ENCODE results near the gene ARMC2.

Gene ARMC2

GRCh38 chr6:108988296-108988695 lies 140.1 kb downstream of the ARMC2 start:
- no peak for DNase-seq (ENCODE audit: low read depth, low spot score)

- DNase-seq (ENCODE audit: low read depth, low spot score) = no peak
These were observed 140.5 kb downstream of the ARMC2 start for GRCh38 chr6:108988765-108989164.

- DNase-seq (ENCODE audit: low read depth, low spot score) = no peak
These were observed 141.5 kb downstream of the ARMC2 start for GRCh38 chr6:108989700-108990099.

DNA sequence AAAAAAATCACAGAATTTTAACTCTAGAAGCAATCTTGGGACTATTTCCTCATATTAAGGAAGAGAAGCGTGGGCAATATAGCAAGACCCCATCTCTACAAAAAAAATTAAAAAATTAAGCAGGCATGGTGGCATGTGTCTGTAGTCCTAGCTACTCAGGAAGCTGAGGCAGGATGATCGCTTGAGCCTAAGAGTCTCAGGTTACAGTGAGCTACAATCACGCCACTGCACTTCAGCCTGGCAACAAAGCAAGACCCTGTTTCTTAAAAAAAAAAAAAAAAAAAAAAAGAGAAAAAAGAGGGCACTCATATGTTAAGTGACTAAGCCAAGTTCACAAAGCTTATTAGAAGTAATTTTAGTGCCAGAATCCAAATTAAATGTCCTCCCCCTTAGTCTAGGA lies 145.7 kb downstream of the ARMC2 start:
- no peak for DNase-seq (ENCODE audit: low read depth, low spot score)

- DNase-seq (ENCODE audit: low read depth, low spot score) = no peak
These were observed 147.1 kb downstream of the ARMC2 start for GRCh38 chr6:108995296-108995695.

GRCh38 chr6:108996208-108996607 lies 148.0 kb downstream of the ARMC2 start:
- no peak for DNase-seq (ENCODE audit: low read depth, low spot score)

GRCh38 chr6:108998485-108998884 lies 150.3 kb downstream of the ARMC2 start:
- no peak for DNase-seq (ENCODE audit: low read depth, low spot score)

DNA sequence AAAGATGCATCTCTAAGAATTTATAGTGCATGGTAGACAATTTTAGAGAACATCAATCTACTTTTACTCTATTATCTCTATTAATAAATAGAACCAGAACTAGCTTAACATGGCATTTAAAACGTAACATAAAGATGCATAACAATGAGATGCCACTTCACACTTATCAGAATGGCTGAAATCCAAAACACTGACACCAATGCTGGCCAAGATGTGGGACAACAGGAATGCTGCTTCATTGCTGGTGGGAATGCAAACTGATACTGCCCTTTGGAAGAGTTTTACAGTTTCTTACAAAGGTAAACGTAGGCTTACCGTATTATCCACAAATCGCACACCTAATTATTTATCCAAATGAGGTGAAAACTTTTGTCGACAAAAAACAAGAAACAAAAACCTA lies 151.2 kb downstream of the ARMC2 start:
- no peak for DNase-seq (ENCODE audit: low read depth, low spot score)

- no peak for DNase-seq (ENCODE audit: low read depth, low spot score)
These were observed 152.1 kb downstream of the ARMC2 start for GRCh38 chr6:109000289-109000688.

DNA sequence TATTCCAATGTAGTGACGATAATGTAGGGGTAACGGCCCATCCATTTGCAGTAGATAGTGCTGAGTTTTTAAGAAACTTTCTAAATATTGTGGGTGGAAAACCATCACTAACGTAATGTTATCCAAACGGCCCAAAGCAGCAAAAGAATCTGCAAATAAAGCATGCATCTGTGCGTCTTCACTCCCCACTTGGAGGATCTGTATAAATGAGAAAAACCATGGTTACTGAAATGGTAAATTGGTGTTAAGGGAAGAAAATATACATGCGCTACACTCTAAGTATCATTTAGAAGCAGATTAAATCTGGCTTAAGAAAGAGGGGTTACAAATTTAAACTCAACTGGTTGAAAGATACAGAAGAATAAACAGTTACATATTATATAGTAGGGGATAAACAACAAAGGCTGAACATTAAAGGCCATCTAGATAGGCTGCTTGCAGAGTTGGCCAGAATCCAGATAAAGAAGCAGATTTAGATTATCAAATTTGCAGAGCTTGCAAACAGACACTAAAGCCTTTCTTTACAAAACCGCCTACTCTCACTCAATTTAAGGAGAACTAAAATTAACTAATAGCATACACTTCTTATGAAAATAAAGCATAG lies 153.2 kb downstream of the ARMC2 start:
- DNase-seq (ENCODE audit: low read depth, low spot score) = no peak

DNA sequence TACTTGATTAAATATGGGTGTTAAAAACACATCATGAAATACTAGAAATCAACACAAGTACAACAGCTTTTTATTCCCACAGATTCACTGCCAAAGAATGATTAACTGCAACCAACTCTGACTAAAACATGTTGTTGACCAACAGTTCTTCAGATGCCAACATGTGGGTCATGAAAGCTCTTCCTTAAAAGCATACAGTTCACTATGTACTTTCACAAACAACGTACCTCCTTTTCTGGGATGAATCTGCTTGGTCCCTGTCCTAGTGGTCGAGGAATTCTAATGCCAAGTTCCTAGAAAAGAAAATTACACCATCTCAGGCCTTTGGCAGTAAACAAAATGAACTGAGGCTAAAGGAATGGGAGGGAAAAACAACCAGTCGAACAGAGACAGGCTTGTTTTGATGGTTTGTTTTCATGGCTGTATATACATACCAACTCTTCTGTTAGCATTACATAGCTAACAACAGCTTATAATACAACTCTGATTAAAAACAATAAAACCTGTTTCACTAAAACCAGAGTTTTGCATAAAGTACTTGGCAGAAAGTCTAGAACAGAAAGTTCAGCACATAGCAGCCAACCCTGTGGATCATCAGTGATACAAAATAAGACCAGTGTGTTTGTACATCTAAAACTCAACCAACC lies 154.0 kb downstream of the ARMC2 start:
- DNase-seq (ENCODE audit: low read depth, low spot score) = no peak

DNA sequence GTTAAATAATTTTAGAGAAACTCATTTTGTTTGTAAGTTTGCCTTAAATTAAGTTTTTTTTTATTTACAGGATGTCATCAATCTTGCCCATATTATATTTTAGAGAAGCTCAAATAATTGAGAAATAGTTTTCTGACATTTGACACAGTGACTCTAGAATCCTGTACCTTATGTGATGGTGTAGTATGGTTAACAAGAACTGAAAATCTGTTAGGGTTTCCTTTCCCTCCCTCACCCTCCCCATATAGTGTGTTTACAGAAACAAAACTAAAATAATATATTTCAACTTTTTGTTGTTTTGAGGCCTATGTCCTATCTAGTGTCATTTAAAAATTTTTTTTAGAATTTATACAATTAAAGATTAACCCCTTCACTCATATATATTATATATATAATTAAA lies 154.7 kb downstream of the ARMC2 start:
- no peak for DNase-seq (ENCODE audit: low read depth, low spot score)

DNA sequence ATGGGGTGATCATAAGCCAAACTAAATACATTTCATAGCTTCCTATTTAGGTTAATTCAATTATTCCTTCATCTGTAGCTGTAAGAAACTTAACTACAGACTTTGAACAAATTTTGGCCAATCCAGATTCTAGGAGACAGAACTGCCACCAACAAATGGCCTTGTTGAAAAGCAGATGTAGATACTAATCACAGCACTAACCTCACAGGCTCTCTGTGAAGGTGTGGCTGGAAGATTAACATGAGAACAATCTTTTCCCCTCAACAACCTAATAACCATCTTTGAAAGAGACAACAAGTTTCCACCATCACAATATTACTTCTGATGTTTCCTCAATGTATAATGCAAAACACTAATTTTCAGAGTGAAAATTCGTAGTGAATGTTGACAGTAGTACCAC lies 158.6 kb downstream of the ARMC2 start:
- no peak for DNase-seq (ENCODE audit: low read depth, low spot score)

GRCh38 chr6:109007521-109007920 lies 159.3 kb downstream of the ARMC2 start:
- no peak for DNase-seq (ENCODE audit: low read depth, low spot score)

GRCh38 chr6:109008054-109008453 lies 159.8 kb downstream of the ARMC2 start:
- no peak for DNase-seq (ENCODE audit: low read depth, low spot score)

- DNase-seq (ENCODE audit: low read depth, low spot score) = no peak
These were observed 160.5 kb downstream of the ARMC2 start for GRCh38 chr6:109008537-109009235.

DNA sequence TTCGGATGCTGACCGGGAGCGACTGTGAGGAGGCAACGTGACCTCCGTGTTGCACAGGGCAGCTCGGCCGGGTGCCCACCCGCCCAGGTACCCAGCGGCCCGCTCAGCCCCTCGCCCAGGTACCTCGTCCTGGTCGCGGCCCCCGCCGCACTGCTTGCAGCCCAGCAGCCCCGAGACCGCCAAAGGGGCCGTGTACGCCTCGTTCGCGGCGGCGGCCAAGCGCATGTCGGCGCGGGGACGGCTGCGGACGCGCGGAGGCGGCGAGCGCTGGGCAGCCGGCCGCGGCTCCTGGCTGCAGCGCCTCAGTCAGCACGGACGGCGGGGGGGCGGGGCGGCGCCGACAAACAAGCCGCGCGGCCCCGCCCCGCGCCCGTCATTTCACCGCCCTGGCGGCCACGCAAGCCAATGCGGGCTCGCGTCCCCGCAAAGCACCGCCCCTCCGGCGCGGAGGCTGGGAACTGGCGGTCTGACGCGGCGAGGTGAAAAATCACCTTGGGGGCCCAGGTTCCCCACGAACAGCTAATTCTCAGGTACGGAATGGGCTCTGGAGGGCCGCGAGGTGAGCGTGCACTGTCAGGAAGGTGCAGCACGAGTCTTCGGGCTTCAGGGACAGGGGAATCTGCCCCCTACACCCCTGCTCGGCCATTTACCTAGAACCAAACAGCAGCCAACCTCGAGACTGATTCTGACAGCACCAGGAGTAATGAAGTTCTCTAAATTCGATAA lies 161.2 kb downstream of the ARMC2 start:
- DNase-seq (ENCODE audit: low read depth, low spot score) = no peak

GRCh38 chr6:109009962-109010704 lies 161.9 kb downstream of the ARMC2 start:
- no peak for DNase-seq (ENCODE audit: low read depth, low spot score)

- no peak for DNase-seq (ENCODE audit: low read depth, low spot score)
These were observed 162.5 kb downstream of the ARMC2 start for GRCh38 chr6:109010705-109011102.

- no peak for DNase-seq (ENCODE audit: low read depth, low spot score)
These were observed 165.6 kb downstream of the ARMC2 start for GRCh38 chr6:109013656-109014305.

DNA sequence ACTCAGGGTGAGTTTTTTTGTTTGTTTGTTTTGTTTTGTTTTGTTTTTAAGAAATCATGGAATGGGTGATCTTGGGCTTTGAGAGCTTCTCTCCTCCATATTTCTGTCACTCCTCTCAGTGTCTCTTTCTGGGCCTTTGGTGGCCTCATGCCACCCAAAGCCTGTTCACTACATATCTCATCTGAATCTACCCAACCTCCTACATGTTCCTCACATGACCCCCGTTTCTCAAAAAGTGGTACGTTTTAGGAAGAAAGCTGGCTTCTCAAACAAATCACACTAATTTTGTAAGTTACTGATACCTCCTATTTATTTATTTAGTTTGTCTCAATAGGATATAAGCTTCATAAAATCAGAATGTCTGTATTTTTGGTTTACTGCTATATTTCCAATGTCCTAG lies 166.4 kb downstream of the ARMC2 start:
- no peak for DNase-seq (ENCODE audit: low read depth, low spot score)
